ENCODE measurements around the gene PDE4D. TPM values are rescaled to one million over a fixed set of nuclear protein-coding genes. Genes with fewer than 3 reads are reported as not detected.

PDE4D gene
- total RNA-seq, 1 donor from 2014 or later = 39.2 TPM

GRCh38 chr5:59423021-59423420, 470.5 kb downstream of the PDE4D start:
- no peaks in the 10 kb centered on the region for H3K27me3 ChIP-seq (ENCODE audit: control insufficient read depth, insufficient read depth, low read length)
- H3K4me3 ChIP-seq (ENCODE audit: low read depth, low read length) = no peak overlapping the region
- no peaks in the 10 kb centered on the region for H3K36me3 ChIP-seq (ENCODE audit: control insufficient read depth, insufficient read depth, low read length)
- DNase-seq (ENCODE audit: low read depth) = peak; percentile 29
- no peak for TF ChIP-seq CTCF (IDR thresholded peaks at IDR 0.05; ENCODE audit: insufficient read depth, low read length, poor library complexity, severe bottlenecking)

- no peaks in the 10 kb centered on the region for H3K36me3 ChIP-seq (ENCODE audit: control insufficient read depth, insufficient read depth, low read length)
- H3K4me3 ChIP-seq (ENCODE audit: low read depth, low read length) = no peak overlapping the region
- no peaks in the 10 kb centered on the region for H3K27me3 ChIP-seq (ENCODE audit: control insufficient read depth, insufficient read depth, low read length)
- DNase-seq (ENCODE audit: low read depth) = no peak
- TF ChIP-seq CTCF (IDR thresholded peaks at IDR 0.05; ENCODE audit: insufficient read depth, low read length, poor library complexity, severe bottlenecking) = no peak
These were observed 471.3 kb downstream of the PDE4D start for GRCh38 chr5:59421986-59422941.

GRCh38 chr5:59420596-59420995, 472.9 kb downstream of the PDE4D start:
- Histone ChIP-seq H3K36me3 (ENCODE audit: control insufficient read depth, insufficient read depth, low read length) (no peaks in the 10 kb centered on the region), H3K4me3 (ENCODE audit: low read depth, low read length) (no peak overlapping the region), H3K27me3 (ENCODE audit: control insufficient read depth, insufficient read depth, low read length) (no peaks in the 10 kb centered on the region)
- TF ChIP-seq CTCF (IDR thresholded peaks at IDR 0.05; ENCODE audit: insufficient read depth, low read length, poor library complexity, severe bottlenecking) = no peak
- no peak for DNase-seq (ENCODE audit: low read depth)

- no peaks in the 10 kb centered on the region for H3K27me3 ChIP-seq (ENCODE audit: control insufficient read depth, insufficient read depth, low read length)
- DNase-seq (ENCODE audit: low read depth) = no peak
- no peak for TF ChIP-seq CTCF (IDR thresholded peaks at IDR 0.05; ENCODE audit: insufficient read depth, low read length, poor library complexity, severe bottlenecking)
- H3K4me3 ChIP-seq (ENCODE audit: low read depth, low read length) = no peak overlapping the region
- H3K36me3 ChIP-seq (ENCODE audit: control insufficient read depth, insufficient read depth, low read length) = no peaks in the 10 kb centered on the region
These were observed 474.7 kb downstream of the PDE4D start for GRCh38 chr5:59418808-59419207.

- no peaks in the 10 kb centered on the region for H3K36me3 ChIP-seq (ENCODE audit: control insufficient read depth, insufficient read depth, low read length)
- TF ChIP-seq CTCF (IDR thresholded peaks at IDR 0.05; ENCODE audit: insufficient read depth, low read length, poor library complexity, severe bottlenecking) = no peak
- DNase-seq (ENCODE audit: low read depth) = no peak
- H3K27me3 ChIP-seq (ENCODE audit: control insufficient read depth, insufficient read depth, low read length) = no peaks in the 10 kb centered on the region
- H3K4me3 ChIP-seq (ENCODE audit: low read depth, low read length) = no peak overlapping the region
These were observed 477.1 kb downstream of the PDE4D start for GRCh38 chr5:59416451-59416850.

Measured in kidney epithelial cell (primary cell).